Middle frontal gyrus (tissue), 1 donor: ENCODE data around the gene ADAMTS8.

Experiments used
- DNase-seq: peaks from one replicate; pipeline ENCODE4 v3.0.0-alpha.2; 2015; ENCODE audit warnings: low spot score; ENCODE audit errors: extremely low spot score

The ADAMTS8 gene

GRCh38 chr11:130462101-130462885 is 33.9 kb upstream of the ADAMTS8 start:
- no peak for DNase-seq

GRCh38 chr11:130459521-130459920 is 31.1 kb upstream of the ADAMTS8 start:
- DNase-seq: no peak

- no peak for DNase-seq
These were observed 30.0 kb upstream of the ADAMTS8 start for GRCh38 chr11:130458410-130458729.

GRCh38 chr11:130457623-130458409 is 29.4 kb upstream of the ADAMTS8 start:
- no peak for DNase-seq

- DNase-seq: no peak
These were observed 27.9 kb upstream of the ADAMTS8 start for GRCh38 chr11:130456286-130456685.

GRCh38 chr11:130455483-130456127 is 27.2 kb upstream of the ADAMTS8 start:
- no peak for DNase-seq

- DNase-seq: no peak
These were observed 26.3 kb upstream of the ADAMTS8 start for GRCh38 chr11:130454491-130455252.

- DNase-seq: no peak
These were observed 24.5 kb upstream of the ADAMTS8 start for GRCh38 chr11:130452940-130453339.

- no peak for DNase-seq
These were observed 23.8 kb upstream of the ADAMTS8 start for GRCh38 chr11:130452176-130452575.

GRCh38 chr11:130451231-130452019 is 23.0 kb upstream of the ADAMTS8 start:
- no peak for DNase-seq

GRCh38 chr11:130449996-130450769 is 21.8 kb upstream of the ADAMTS8 start:
- DNase-seq: no peak

- no peak for DNase-seq
These were observed 21.0 kb upstream of the ADAMTS8 start for GRCh38 chr11:130449310-130449990.

GRCh38 chr11:130448416-130449309 is 20.3 kb upstream of the ADAMTS8 start, which contains the start of gene ADAMTS15:
Gene ADAMTS15, plus strand, starts transcription at chr11:130448645. Its CDS starts 329 bp downstream, at chr11:130448974.
- no peak for DNase-seq

- DNase-seq: no peak
These were observed 19.6 kb upstream of the ADAMTS8 start for GRCh38 chr11:130448039-130448415.

GRCh38 chr11:130445788-130446187 is 17.4 kb upstream of the ADAMTS8 start:
- no peak for DNase-seq

GRCh38 chr11:130442737-130443136 is 14.3 kb upstream of the ADAMTS8 start:
- no peak for DNase-seq

GRCh38 chr11:130441719-130442118 is 13.3 kb upstream of the ADAMTS8 start:
- DNase-seq: no peak

GRCh38 chr11:130439876-130440275 is 11.5 kb upstream of the ADAMTS8 start:
- DNase-seq: no peak
